SK-N-SH (cell line): ENCODE measurements around the gene SEMA4G. TPM values are rescaled to one million over a fixed set of nuclear protein-coding genes. Genes with fewer than 3 reads are reported as not detected.

ENCODE experiments used
- CTCF ChIA-PET: fragments of 300-600, 350-600 bp; formaldehyde crosslinking; extraction: SDS; loops from one replicate; lab custom pipeline; 2021; lab: Yijun Ruan, JAX
- POLR2A ChIA-PET: fragments of 350-600 bp; sonication (Branson Sonifier 250); formaldehyde crosslinking; extraction: SDS; loops from one replicate; lab custom pipeline; 2020; ENCODE audit warnings: antibody characterized with exemption, inconsistent platforms; lab: Yijun Ruan, JAX
- DNase-seq: peaks from one replicate; pipeline ENCODE4 v3.0.0; 2012
- H2AFZ ChIP-seq: fragments of 200-600 bp; sonication (generic); 2 replicates; pipeline ENCODE4 v1.8.1; 2016; ENCODE audit warnings: antibody characterized with exemption, mild to moderate bottlenecking, low read depth
- H3F3A ChIP-seq: fragments of 200-600 bp; sonication (generic); replicated peaks from 2 replicates; pipeline ENCODE3; 2016; ENCODE audit warnings: antibody characterized with exemption, mild to moderate bottlenecking; ENCODE audit not compliant: insufficient read depth
- H3K27ac ChIP-seq, 2 experiments: fragments of 200-500 bp in 1 of 2; fragments of 200-600 bp in 1 of 2; sonication (Bioruptor generic) in 1 of 2; sonication (generic), shearing (Covaris generic) in 1 of 2; 2 replicates each; pipeline versions ENCODE4 v1.5.1 to v1.6.1; 2014 to 2016; ENCODE audit warnings: low read depth in 2 of 2, inconsistent platforms in 1 of 2, low read length in 1 of 2, mild to moderate bottlenecking in 1 of 2, mixed read lengths in 1 of 2
- H3K27me3 ChIP-seq: fragments of 200-600 bp; sonication (generic), shearing (Covaris generic); 2 replicates; pipeline ENCODE4 v1.6.1; 2016; ENCODE audit warnings: mixed run types; ENCODE audit not compliant: insufficient read depth
- H3K36me3 ChIP-seq, 2 experiments: fragments of 200-500 bp in 1 of 2; fragments of 200-600 bp in 1 of 2; sonication (Bioruptor generic) in 1 of 2; sonication (generic) in 1 of 2; replicated peaks in 1 of 2; 2 replicates each; pipeline versions ENCODE3 to v1.5.1; 2014 to 2016; ENCODE audit warnings: low read length in 1 of 2, mild to moderate bottlenecking in 1 of 2; ENCODE audit not compliant: insufficient read depth in 2 of 2, control insufficient read depth in 1 of 2
- H3K4me1 ChIP-seq, 2 experiments: fragments of 200-500 bp in 1 of 2; fragments of 200-600 bp in 1 of 2; sonication (Bioruptor generic) in 1 of 2; sonication (generic), shearing (Covaris generic) in 1 of 2; 2 replicates each; pipeline versions ENCODE4 v1.5.1 to v1.6.1; 2014 to 2016; ENCODE audit warnings: low read depth in 1 of 2, low read length in 1 of 2, mixed run types in 1 of 2; ENCODE audit not compliant: insufficient read depth in 2 of 2, control insufficient read depth in 1 of 2
- H3K4me2 ChIP-seq: fragments of 200-600 bp; sonication (generic), shearing (Covaris generic); 2 replicates; pipeline ENCODE4 v1.6.1; 2017; ENCODE audit warnings: mixed run types
- H3K4me3 ChIP-seq, 2 experiments: fragments of 200-500 bp in 1 of 2; fragments of 200-600 bp in 1 of 2; sonication (Bioruptor generic) in 1 of 2; sonication (generic), shearing (Covaris generic) in 1 of 2; 2 replicates each; pipeline versions ENCODE4 v1.5.1 to v1.8.1; 2014 to 2016; ENCODE audit warnings: low read depth in 2 of 2, inconsistent platforms in 1 of 2, low read length in 1 of 2, mild to moderate bottlenecking in 1 of 2, mixed read lengths in 1 of 2, moderate library complexity in 1 of 2
- H3K79me2 ChIP-seq: fragments of 200-600 bp; sonication (generic); 2 replicates; pipeline ENCODE4 v1.8.1; 2017; ENCODE audit warnings: mild to moderate bottlenecking; ENCODE audit not compliant: insufficient read depth
- H3K9ac ChIP-seq: fragments of 200-600 bp; sonication (generic); 2 replicates; pipeline ENCODE4 v1.6.1; 2017; ENCODE audit warnings: mixed run types
- H3K9me2 ChIP-seq: fragments of 200-600 bp; sonication (generic); 2 replicates; pipeline ENCODE4 v1.6.1; 2017; ENCODE audit warnings: mixed run types
- H3K9me3 ChIP-seq: fragments of 200-600 bp; sonication (generic); 2 replicates; pipeline ENCODE4 v1.6.1; 2017; ENCODE audit warnings: mixed run types, mild to moderate bottlenecking, moderate library complexity
- H4K20me1 ChIP-seq: fragments of 200-600 bp; sonication (generic); 2 replicates; pipeline ENCODE4 v1.6.1; 2017; ENCODE audit warnings: mild to moderate bottlenecking, mixed run types; ENCODE audit not compliant: insufficient read depth
- CTCF ChIP-seq: fragments of 200-600 bp; sonication (generic); IDR thresholded peaks from 2 replicates; pipeline ENCODE4 v1.6.1; 2017; ENCODE audit warnings: antibody characterized with exemption, mild to moderate bottlenecking, moderate library complexity
- ELF1 ChIP-seq: IDR thresholded peaks from 2 replicates; pipeline ENCODE4 v1.4.0; 2012
- EP300 ChIP-seq, 2 experiments: IDR thresholded peaks; 2 replicates each; pipeline versions ENCODE4 v1.4.0 to v1.6.1; 2012; ENCODE audit warnings: borderline replicate concordance in 1 of 2, low read depth in 1 of 2, low read length in 1 of 2
- EZH2phosphoT487 ChIP-seq: fragments of 200-600 bp; sonication (generic); IDR thresholded peaks from 2 replicates; pipeline ENCODE4 v1.6.1; 2017; ENCODE audit warnings: low read depth, mixed run types, mild to moderate bottlenecking, antibody characterized with exemption, moderate library complexity, borderline replicate concordance
- FOSL2 ChIP-seq: IDR thresholded peaks from 2 replicates; pipeline ENCODE4 v1.4.0; 2012; ENCODE audit warnings: low read depth, mild to moderate bottlenecking, moderate library complexity, borderline replicate concordance
- FOXJ3 ChIP-seq: sonication (generic); formaldehyde crosslinking; IDR thresholded peaks from 2 replicates; pipeline ENCODE4 v1.5.1; 2020; ENCODE audit warnings: mild to moderate bottlenecking, missing genetic modification reagents
- FOXM1 ChIP-seq: IDR thresholded peaks from 2 replicates; pipeline ENCODE4 v1.4.0; 2012; ENCODE audit warnings: low read depth, mild to moderate bottlenecking
- GABPA ChIP-seq: IDR thresholded peaks from 2 replicates; pipeline ENCODE4 v1.4.0; 2012; ENCODE audit warnings: low read depth, mild to moderate bottlenecking
- GATA2 ChIP-seq: sonication (generic); formaldehyde crosslinking; IDR thresholded peaks from 2 replicates; pipeline ENCODE4 v1.5.0; 2020; ENCODE audit warnings: mild to moderate bottlenecking, missing genetic modification reagents
- JUND ChIP-seq: IDR thresholded peaks from 2 replicates; pipeline ENCODE4 v1.4.0; 2012
- MAX ChIP-seq: IDR thresholded peaks from 2 replicates; pipeline ENCODE4 v1.4.0; 2012; ENCODE audit warnings: low read depth
- MEF2A ChIP-seq: IDR thresholded peaks from 2 replicates; pipeline ENCODE4 v1.4.0; 2012; ENCODE audit warnings: low read depth, borderline replicate concordance
- MXI1 ChIP-seq: IDR thresholded peaks from 2 replicates; pipeline ENCODE4 v1.6.1; 2012; ENCODE audit warnings: mild to moderate bottlenecking, low read depth, low read length, improper control_type of control experiment
- NFIC ChIP-seq: IDR thresholded peaks from 2 replicates; pipeline ENCODE4 v1.4.0; 2012; ENCODE audit warnings: borderline replicate concordance
- NRF1 ChIP-seq: IDR thresholded peaks from 2 replicates; pipeline ENCODE4 v1.6.1; 2012; ENCODE audit warnings: low read depth, mild to moderate bottlenecking, low read length
- PBX3 ChIP-seq: IDR thresholded peaks from 2 replicates; pipeline ENCODE4; 2012
- POLR2AphosphoS5 ChIP-seq: IDR thresholded peaks from 2 replicates; pipeline ENCODE4 v1.6.1; 2012; ENCODE audit warnings: low read depth, low read length
- RAD21 ChIP-seq: IDR thresholded peaks from 2 replicates; pipeline ENCODE4 v1.6.1; 2012; ENCODE audit warnings: mild to moderate bottlenecking, low read length
- RCOR1 ChIP-seq: fragments of 150-350 bp; IDR thresholded peaks from 2 replicates; pipeline ENCODE4 v1.6.1; 2017; ENCODE audit warnings: antibody characterized with exemption, low read length
- REST ChIP-seq: IDR thresholded peaks from 2 replicates; pipeline ENCODE4 v1.6.1; 2012; ENCODE audit warnings: mild to moderate bottlenecking, low read depth, low read length, moderate library complexity
- RFX5 ChIP-seq: IDR thresholded peaks from 2 replicates; pipeline ENCODE4 v1.6.1; 2012; ENCODE audit warnings: mild to moderate bottlenecking, improper control_type of control experiment, low read length
- RXRA ChIP-seq: IDR thresholded peaks from 2 replicates; pipeline ENCODE4 v1.4.0; 2012; ENCODE audit warnings: low read depth, mild to moderate bottlenecking, borderline replicate concordance
- SIN3A ChIP-seq: IDR thresholded peaks from 2 replicates; pipeline ENCODE4 v1.6.1; 2012; ENCODE audit warnings: low read depth, mild to moderate bottlenecking, low read length, moderate library complexity, borderline replicate concordance
- SMC3 ChIP-seq: IDR thresholded peaks from 2 replicates; pipeline ENCODE4 v1.6.1; 2012; ENCODE audit warnings: low read depth, low read length, improper control_type of control experiment
- TAF1 ChIP-seq: IDR thresholded peaks from 2 replicates; pipeline ENCODE4 v1.6.1; 2012; ENCODE audit warnings: low read depth, mild to moderate bottlenecking, low read length, moderate library complexity, borderline replicate concordance
- TCF12 ChIP-seq: IDR thresholded peaks from 2 replicates; pipeline ENCODE4 v1.4.0; 2012
- YY1 ChIP-seq: IDR thresholded peaks from 2 replicates; pipeline ENCODE4 v1.4.0; 2012; ENCODE audit warnings: low read depth, mild to moderate bottlenecking
- WGBS: methylation state at CpG from one replicate; pipeline ENCODE4 v1.1.6; 2017; ENCODE audit warnings: low lambda C conversion rate; 5-methylcytosine and 5-hydroxymethylcytosine counted together
- polyA plus RNA-seq, 3 experiments: library from polyadenylated mRNA; depleted of rRNA; stranded (reverse); fragments of >200 nt; gene quantifications; 2 replicates each; pipeline ENCODE4 v1.2.3, GENCODE V29; 2012

SEMA4G gene
- polyA plus RNA-seq, 1 of the 3 experiments (the other 2 are of a cell fraction) = 16.2 TPM

GRCh38 chr10:101012525-101013364 lies 43.4 kb downstream of the SEMA4G start:
- H3K36me3 ChIP-seq = peaks cover 0 to under 1% of the 10 kb centered on the region in 2 experiments
- no peaks in the 10 kb centered on the region for H3K79me2 ChIP-seq
- peak; percentile 91 for DNase-seq
- TF ChIP-seq RXRA (no peak), TAF1 (0 out of 2 replicates have a peak, but pooled peaks have one; percentile 6), FOSL2 (peak; percentile 58; the same call in 1 of the 2 replicates), RAD21 (peak; percentile 77), FOXM1 (no peak), SMC3 (peak; percentile 83), EP300 (IDR thresholded peaks at IDR 0.05; ENCODE audit: borderline replicate concordance in 1 of 2, low read depth in 1 of 2, low read length in 1 of 2) (no peak), FOXJ3 (peak; percentile 27; the same call in 1 of the 2 replicates), YY1 (no peak), POLR2AphosphoS5 (0 out of 2 replicates have a peak, but pooled peaks have one; percentile 15), PBX3 (no peak), TCF12 (no peak), EZH2phosphoT487 (no peak), SIN3A (no peak), JUND (no peak; the same call in 1 of the 2 replicates), REST (0 out of 2 replicates have a peak, but pooled peaks have one; percentile 32), RCOR1 (peak; percentile 62; the same call in 1 of the 2 replicates), ELF1 (no peak), NFIC (no peak), NRF1 (no peak), CTCF (peak; percentile 97), GATA2 (CRISPR knock-in tag) (no peak), MAX (peak; percentile 76), GABPA (no peak), MXI1 (peak; percentile 74), MEF2A (no peak), RFX5 (no peak)
- ChIA-PET POLR2A (interaction anchor here (1.3 kb wide), 1 partner anchor 30 kb away, joined by 4 read pairs; no protein-coding TSS in a partner anchor), CTCF (interaction anchor here (1.1 to 7.6 kb wide), 14 partner anchors 13 to 134 kb away, joined by 3 to 132 read pairs (median 5); partner anchors contain the start of genes LZTS2, PDZD7 and SFXN3)
- peaks cover 18% of the 10 kb centered on the region for H3F3A ChIP-seq
- peaks cover 8 to 26% of the 10 kb centered on the region in 2 experiments; a peak in 3 of 4 replicates for H3K4me1 ChIP-seq
- H3K27ac ChIP-seq = peak overlapping the region; percentile 18 to 76; a peak in 3 of 4 replicates
- H3K9me2 ChIP-seq = no peaks in the 10 kb centered on the region
- H3K27me3 ChIP-seq = no peaks in the 10 kb centered on the region
- no peaks in the 10 kb centered on the region for H3K9me3 ChIP-seq
- H4K20me1 ChIP-seq = no peaks in the 10 kb centered on the region
- 0 out of 2 replicates have a peak overlapping the region, but pooled peaks have one; percentile 16 for H3K9ac ChIP-seq
- peak overlapping the region; percentile 57; the same call in 1 of the 2 replicates for H2AFZ ChIP-seq
- no peak overlapping the region for H3K4me3 ChIP-seq
- 28% methylated on average over 11 of the region's 14 CpGs for WGBS
- peak overlapping the region; percentile 38 for H3K4me2 ChIP-seq
